GM06990 (cell line): ENCODE results near the gene WDR72.
"Not testable (repeated sequence)": the region's sequence is repeated elsewhere in the genome, so short reads cannot be mapped to it uniquely, and the experiment has no call there.

Experiments used
- DNase-seq: peaks from one replicate; pipeline ENCODE4 v3.0.0-alpha.2; 2011; ENCODE audit not compliant: insufficient read length; ENCODE audit errors: extremely low read depth
- H3K27me3 ChIP-seq: replicated peaks from 2 replicates; pipeline ENCODE4 v1.6.0; 2011; ENCODE audit warnings: low read length; ENCODE audit not compliant: control insufficient read depth, insufficient read depth
- H3K36me3 ChIP-seq: 2 replicates; pipeline ENCODE4 v1.5.1; 2011; ENCODE audit warnings: low read length; ENCODE audit not compliant: control insufficient read depth, insufficient read depth
- H3K4me3 ChIP-seq: replicated peaks from 2 replicates; pipeline ENCODE4 v1.5.1; 2011; ENCODE audit warnings: low read depth, mild to moderate bottlenecking, control low read depth, low read length
- TF ChIP-seq, protein P1 (sequence below): IDR thresholded peaks from 2 replicates; pipeline ENCODE4 v1.5.1; 2011; ENCODE audit warnings: low read length, control low read depth, mild to moderate bottlenecking, inconsistent platforms; ENCODE audit not compliant: insufficient read depth, poor library complexity, severe bottlenecking

WDR72 gene

GRCh38 chr15:53559364-53560277 lies 199.8 kb downstream of the WDR72 start:
- Histone ChIP-seq H3K27me3 (no peaks in the 10 kb centered on the region), H3K36me3 (no peaks in the 10 kb centered on the region), H3K4me3 (no peak overlapping the region)
- DNase-seq: no peak
- TF ChIP-seq, protein P1, sequence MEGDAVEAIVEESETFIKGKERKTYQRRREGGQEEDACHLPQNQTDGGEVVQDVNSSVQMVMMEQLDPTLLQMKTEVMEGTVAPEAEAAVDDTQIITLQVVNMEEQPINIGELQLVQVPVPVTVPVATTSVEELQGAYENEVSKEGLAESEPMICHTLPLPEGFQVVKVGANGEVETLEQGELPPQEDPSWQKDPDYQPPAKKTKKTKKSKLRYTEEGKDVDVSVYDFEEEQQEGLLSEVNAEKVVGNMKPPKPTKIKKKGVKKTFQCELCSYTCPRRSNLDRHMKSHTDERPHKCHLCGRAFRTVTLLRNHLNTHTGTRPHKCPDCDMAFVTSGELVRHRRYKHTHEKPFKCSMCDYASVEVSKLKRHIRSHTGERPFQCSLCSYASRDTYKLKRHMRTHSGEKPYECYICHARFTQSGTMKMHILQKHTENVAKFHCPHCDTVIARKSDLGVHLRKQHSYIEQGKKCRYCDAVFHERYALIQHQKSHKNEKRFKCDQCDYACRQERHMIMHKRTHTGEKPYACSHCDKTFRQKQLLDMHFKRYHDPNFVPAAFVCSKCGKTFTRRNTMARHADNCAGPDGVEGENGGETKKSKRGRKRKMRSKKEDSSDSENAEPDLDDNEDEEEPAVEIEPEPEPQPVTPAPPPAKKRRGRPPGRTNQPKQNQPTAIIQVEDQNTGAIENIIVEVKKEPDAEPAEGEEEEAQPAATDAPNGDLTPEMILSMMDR: no peak

GRCh38 chr15:53558384-53558783 lies 201.1 kb downstream of the WDR72 start:
- TF ChIP-seq, protein P1: no peak
- DNase-seq: no peak
- Histone ChIP-seq H3K27me3 (no peaks in the 10 kb centered on the region), H3K4me3 (no peak overlapping the region), H3K36me3 (no peaks in the 10 kb centered on the region)

- H3K36me3 ChIP-seq: no peaks in the 10 kb centered on the region
- no peaks in the 10 kb centered on the region for H3K27me3 ChIP-seq
- TF ChIP-seq, protein P1: no peak
- no peak overlapping the region for H3K4me3 ChIP-seq
- DNase-seq: no peak
These were observed 204.2 kb downstream of the WDR72 start for GRCh38 chr15:53555226-53555625.

GRCh38 chr15:53549697-53550305 lies 209.7 kb downstream of the WDR72 start:
- no peak for DNase-seq
- TF ChIP-seq, protein P1: no peak
- Histone ChIP-seq H3K27me3 (no peaks in the 10 kb centered on the region), H3K36me3 (no peaks in the 10 kb centered on the region), H3K4me3 (no peak overlapping the region)

GRCh38 chr15:53548236-53548635 lies 211.2 kb downstream of the WDR72 start:
- DNase-seq: no peak
- no peak overlapping the region for H3K4me3 ChIP-seq
- no peaks in the 10 kb centered on the region for H3K36me3 ChIP-seq
- no peaks in the 10 kb centered on the region for H3K27me3 ChIP-seq
- TF ChIP-seq, protein P1: no peak

DNA sequence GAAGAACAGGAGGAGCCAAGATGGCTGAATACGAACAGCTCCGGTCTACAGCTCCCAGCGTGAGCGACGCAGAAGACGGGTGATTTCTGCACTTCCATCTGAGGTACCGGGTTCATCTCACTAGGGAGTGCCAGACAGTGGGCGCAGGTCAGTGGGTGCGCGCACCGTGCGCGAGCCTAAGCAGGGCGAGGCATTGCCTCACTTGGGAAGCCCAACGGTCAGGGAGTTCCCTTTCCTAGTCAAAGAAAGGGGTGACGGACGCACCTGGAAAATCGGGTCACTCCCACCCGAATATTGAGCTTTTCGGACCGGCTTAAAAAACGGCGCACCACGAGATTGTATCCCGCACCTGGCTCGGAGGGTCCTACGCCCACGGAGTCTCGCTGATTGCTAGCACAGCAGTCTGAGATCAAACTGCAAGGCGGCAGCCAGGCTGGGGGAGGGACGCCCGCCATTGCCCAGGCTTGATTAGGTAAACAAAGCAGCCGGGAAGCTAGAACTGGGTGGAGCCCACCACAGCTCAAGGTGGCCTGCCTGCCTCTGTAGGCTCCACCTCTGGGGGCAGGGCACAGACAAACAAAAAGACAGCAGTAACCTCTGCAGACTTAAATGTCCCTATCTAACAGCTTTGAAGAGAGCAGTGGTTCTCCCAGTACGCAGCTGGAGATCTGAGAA lies 218.7 kb downstream of the WDR72 start:
- H3K27me3 ChIP-seq, H3K36me3 ChIP-seq, DNase-seq, H3K4me3 ChIP-seq: not testable (repeated sequence)
